Vagina (tissue), 2 donors: ENCODE data around the gene FBRSL1. TPM values are rescaled to one million over a fixed set of nuclear protein-coding genes. Genes with fewer than 3 reads are reported as not detected.

Experiments used
- DNase-seq, 2 donors: peaks; one replicate each; pipeline ENCODE4 v3.0.0-alpha.2; 2017; ENCODE audit errors: extremely low spot score in 2 of 2
- H3K27ac ChIP-seq: fragments of 200-600 bp; sonication (generic); one replicate; pipeline ENCODE4 v1.5.1; 2019
- H3K27me3 ChIP-seq: fragments of 200-600 bp; sonication (generic); one replicate; pipeline ENCODE4 v1.5.1; 2019
- H3K36me3 ChIP-seq, 2 donors: fragments of 200-600 bp; sonication (generic); one replicate each; pipeline ENCODE4 v1.5.1; 2017 to 2019
- H3K4me1 ChIP-seq: fragments of 200-600 bp; sonication (generic); one replicate; pipeline ENCODE4 v1.5.1; 2019
- H3K4me3 ChIP-seq, 2 donors: fragments of 200-600 bp; sonication (generic); 1 replicate in 1 of 2; 2 replicates in 1 of 2; pipeline ENCODE4 v1.5.1; 2016 to 2019
- H3K9me3 ChIP-seq: fragments of 200-600 bp; sonication (generic); one replicate; pipeline ENCODE4 v1.5.1; 2019
- CTCF ChIP-seq, 3 experiments: fragments of 450-650 bp in 2 of 3; fragments of 200-600 bp in 1 of 3; sonication (generic) in 1 of 3; IDR thresholded peaks; one replicate each; pipeline ENCODE4 v1.5.1; 2017 to 2019; ENCODE audit warnings: antibody characterized with exemption in 3 of 3, mild to moderate bottlenecking in 2 of 3, moderate library complexity in 2 of 3
- POLR2A ChIP-seq, 2 donors: fragments of 450-650 bp; IDR thresholded peaks; one replicate each; pipeline ENCODE4 v1.6.1; 2017; ENCODE audit warnings: antibody characterized with exemption in 2 of 2, mild to moderate bottlenecking in 2 of 2, moderate library complexity in 2 of 2
- POLR2AphosphoS5 ChIP-seq, 2 donors: sonication (generic); formaldehyde crosslinking; IDR thresholded peaks; one replicate each; pipeline ENCODE4 v1.9.0; 2017; ENCODE audit warnings: antibody characterized with exemption in 2 of 2, mild to moderate bottlenecking in 2 of 2, low read depth in 1 of 2; ENCODE audit not compliant: insufficient read depth in 1 of 2
- intact Hi-C: fragments of 100-400 bp; cut with DNase I; formaldehyde crosslinking; loops from one replicate; pipeline ENCODE4 v1.15.1; 2023
- total RNA-seq: library from RNA; depleted of rRNA; stranded (reverse); fragments of >200 nt; gene quantifications from one replicate; pipeline ENCODE4 v1.2.3, GENCODE V29; 2016

The FBRSL1 gene
- total RNA-seq, 1 donor from 2014 or later: 11.0 TPM

- H3K4me3 ChIP-seq: no peak overlapping the region
- DNase-seq: no peak
- H3K36me3 ChIP-seq: no peaks in the 10 kb centered on the region
- peaks cover 97% of the 10 kb centered on the region for H3K4me1 ChIP-seq
- H3K9me3 ChIP-seq: no peaks in the 10 kb centered on the region
- TF ChIP-seq CTCF (IDR thresholded peaks at IDR 0.05): no peak
- no peak for TF ChIP-seq POLR2A (IDR thresholded peaks at IDR 0.05)
- no peak for TF ChIP-seq POLR2AphosphoS5 (IDR thresholded peaks at IDR 0.05; ENCODE audit: insufficient read depth in 1 of 2, low read depth in 1 of 2)
- intact Hi-C loops: no loop called here
- H3K27ac ChIP-seq: no peak overlapping the region
- H3K27me3 ChIP-seq: no peaks in the 10 kb centered on the region
Measured at GRCh38 chr12:132502882-132503193, 12.9 kb downstream of the FBRSL1 start.

GRCh38 chr12:132503618-132504204, 13.8 kb downstream of the FBRSL1 start:
- intact Hi-C loops: no loop called here
- Histone ChIP-seq H3K9me3 (no peaks in the 10 kb centered on the region), H3K27ac (no peak overlapping the region)

GRCh38 chr12:132505105-132505851, 15.3 kb downstream of the FBRSL1 start:
- no peak overlapping the region for H3K27ac ChIP-seq
- H3K9me3 ChIP-seq: no peaks in the 10 kb centered on the region
- no peak overlapping the region for H3K4me3 ChIP-seq
- H3K4me1 ChIP-seq: peaks cover 73% of the 10 kb centered on the region
- intact Hi-C loops: no loop called here
- peaks cover 0 to 21% of the 10 kb centered on the region in 2 donors for H3K36me3 ChIP-seq
- DNase-seq: no peak
- H3K27me3 ChIP-seq: no peaks in the 10 kb centered on the region
- TF ChIP-seq POLR2A (IDR thresholded peaks at IDR 0.05) (no peak), CTCF (IDR thresholded peaks at IDR 0.05) (no peak), POLR2AphosphoS5 (IDR thresholded peaks at IDR 0.05; ENCODE audit: insufficient read depth in 1 of 2, low read depth in 1 of 2) (no peak)

More at GRCh38 chr12:132503618-132504204, 13.8 kb downstream of the FBRSL1 start:
- H3K36me3 ChIP-seq: peaks cover 0 to 8% of the 10 kb centered on the region in 2 donors
- peaks cover 88% of the 10 kb centered on the region for H3K4me1 ChIP-seq
- H3K4me3 ChIP-seq: no peak overlapping the region
- no peaks in the 10 kb centered on the region for H3K27me3 ChIP-seq
- no peak for TF ChIP-seq POLR2AphosphoS5 (IDR thresholded peaks at IDR 0.05; ENCODE audit: insufficient read depth in 1 of 2, low read depth in 1 of 2)
- no peak for TF ChIP-seq POLR2A (IDR thresholded peaks at IDR 0.05)
- TF ChIP-seq CTCF (IDR thresholded peaks at IDR 0.05): no peak
- no peak for DNase-seq

GRCh38 chr12:132505852-132506219, 15.9 kb downstream of the FBRSL1 start:
- peaks cover 67% of the 10 kb centered on the region for H3K4me1 ChIP-seq
- no peaks in the 10 kb centered on the region for H3K9me3 ChIP-seq
- TF ChIP-seq POLR2AphosphoS5 (IDR thresholded peaks at IDR 0.05; ENCODE audit: insufficient read depth in 1 of 2, low read depth in 1 of 2) (no peak), CTCF (IDR thresholded peaks at IDR 0.05) (no peak), POLR2A (IDR thresholded peaks at IDR 0.05) (no peak)
- H3K27me3 ChIP-seq: no peaks in the 10 kb centered on the region
- no peak for DNase-seq
- intact Hi-C loops: no loop called here
- H3K36me3 ChIP-seq: peaks cover 0 to 24% of the 10 kb centered on the region in 2 donors
- H3K27ac ChIP-seq: no peak overlapping the region
- H3K4me3 ChIP-seq: no peak overlapping the region
